Peyer's patch (tissue), 4 donors: ENCODE results near the gene SPOCK2.

ENCODE experiments used
- POLR2A ChIP-seq, 2 donors: fragments of 450-650 bp; IDR thresholded peaks; one replicate each; pipeline ENCODE4 v1.5.1; 2017; ENCODE audit warnings: antibody characterized with exemption in 2 of 2, mild to moderate bottlenecking in 2 of 2, moderate library complexity in 2 of 2
- TF ChIP-seq, protein P1 (sequence below), 6 experiments: fragments of 450-650 bp in 4 of 6; fragments of 200-600 bp in 2 of 6; sonication (generic) in 1 of 6; IDR thresholded peaks; one replicate each; pipeline ENCODE4 v1.5.1; 2017 to 2019; ENCODE audit warnings: antibody characterized with exemption in 6 of 6, mild to moderate bottlenecking in 3 of 6, moderate library complexity in 1 of 6

DNA sequence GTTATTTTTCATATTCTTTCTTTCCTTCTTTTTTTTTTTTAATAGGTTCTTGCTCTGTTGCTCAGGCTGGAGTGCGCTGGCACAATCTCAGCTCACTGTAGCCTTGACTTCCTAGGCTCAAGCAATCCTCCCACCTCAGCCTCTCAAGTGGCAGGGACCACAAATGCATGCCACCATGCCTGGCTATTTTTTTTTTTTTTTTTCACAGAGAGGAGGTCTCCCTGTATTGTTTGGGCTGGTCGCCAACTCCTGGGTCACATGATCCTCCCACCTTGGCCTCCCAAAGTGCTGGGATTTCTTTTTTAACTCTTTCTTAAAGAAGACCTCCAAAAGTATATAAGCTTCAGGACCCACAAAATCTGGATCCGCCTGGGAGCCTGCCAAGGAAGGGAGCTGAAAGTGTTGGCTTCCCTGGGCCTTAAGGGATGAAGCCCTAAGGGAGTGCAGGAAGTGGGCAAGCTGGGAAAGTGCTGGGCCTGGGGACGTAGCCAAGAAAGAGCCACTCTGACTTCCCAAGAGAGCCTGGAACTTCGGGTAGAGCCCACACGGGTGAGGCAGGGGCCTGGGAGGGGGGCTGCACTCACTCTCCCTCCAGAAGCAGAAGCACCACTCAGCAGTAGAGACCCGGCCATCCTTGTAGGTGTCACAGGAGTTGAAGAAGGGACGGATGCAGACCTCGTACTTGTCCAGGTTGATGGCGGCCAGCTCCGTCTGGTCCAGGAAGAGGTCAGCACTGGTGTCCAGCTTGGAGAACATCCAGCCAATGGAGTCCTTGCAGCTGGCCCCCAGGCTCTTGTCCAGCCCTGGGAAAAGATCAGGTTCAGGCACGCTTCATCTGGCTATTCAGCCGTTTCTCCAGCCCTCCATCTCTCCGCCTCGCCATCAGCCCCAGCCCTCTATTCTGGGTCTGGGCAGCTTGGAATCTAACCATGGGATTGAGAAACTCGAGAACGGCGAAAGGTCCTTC is 21.8 kb downstream of the SPOCK2 start:
- TF ChIP-seq, protein P1, sequence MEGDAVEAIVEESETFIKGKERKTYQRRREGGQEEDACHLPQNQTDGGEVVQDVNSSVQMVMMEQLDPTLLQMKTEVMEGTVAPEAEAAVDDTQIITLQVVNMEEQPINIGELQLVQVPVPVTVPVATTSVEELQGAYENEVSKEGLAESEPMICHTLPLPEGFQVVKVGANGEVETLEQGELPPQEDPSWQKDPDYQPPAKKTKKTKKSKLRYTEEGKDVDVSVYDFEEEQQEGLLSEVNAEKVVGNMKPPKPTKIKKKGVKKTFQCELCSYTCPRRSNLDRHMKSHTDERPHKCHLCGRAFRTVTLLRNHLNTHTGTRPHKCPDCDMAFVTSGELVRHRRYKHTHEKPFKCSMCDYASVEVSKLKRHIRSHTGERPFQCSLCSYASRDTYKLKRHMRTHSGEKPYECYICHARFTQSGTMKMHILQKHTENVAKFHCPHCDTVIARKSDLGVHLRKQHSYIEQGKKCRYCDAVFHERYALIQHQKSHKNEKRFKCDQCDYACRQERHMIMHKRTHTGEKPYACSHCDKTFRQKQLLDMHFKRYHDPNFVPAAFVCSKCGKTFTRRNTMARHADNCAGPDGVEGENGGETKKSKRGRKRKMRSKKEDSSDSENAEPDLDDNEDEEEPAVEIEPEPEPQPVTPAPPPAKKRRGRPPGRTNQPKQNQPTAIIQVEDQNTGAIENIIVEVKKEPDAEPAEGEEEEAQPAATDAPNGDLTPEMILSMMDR (IDR thresholded peaks at IDR 0.05), result no peak
- no peak for TF ChIP-seq POLR2A (IDR thresholded peaks at IDR 0.05)
